Central memory CD4-positive, alpha-beta T cell (primary cell): ENCODE data around the gene C11orf71.

ENCODE experiments used
- DNase-seq: peaks from one replicate; pipeline ENCODE4 v3.0.0; 2022
- total RNA-seq, 3 experiments: gene quantifications; one replicate each; lab custom pipeline; 2026; lab: John Stamatoyannopoulos, UW

Gene C11orf71
- 6.3 to 39.6 (median 13.2) reads per million in 3 experiments for total RNA-seq

- peak; percentile 97 for DNase-seq
Observed at GRCh38 chr11:114400216-114400914, at the start of gene C11orf71, which contains the start of gene RBM7. Gene C11orf71 (minus strand): TSS chr11:114400511. CDS start chr11:114400331, 180 bp downstream. Gene RBM7 (plus strand): TSS chr11:114400666. CDS start chr11:114400672, 6 bp downstream.

GRCh38 chr11:114449845-114450244, 49.5 kb upstream of the C11orf71 start:
- DNase-seq = no peak

GRCh38 chr11:114448749-114449482, 48.6 kb upstream of the C11orf71 start:
- DNase-seq = no peak

- no peak for DNase-seq
Observed at GRCh38 chr11:114447892-114448291, 47.6 kb upstream of the C11orf71 start.

GRCh38 chr11:114447444-114447843, 47.1 kb upstream of the C11orf71 start:
- no peak for DNase-seq

- no peak for DNase-seq
Observed at GRCh38 chr11:114442536-114442935, 42.2 kb upstream of the C11orf71 start.

GRCh38 chr11:114441921-114442320, 41.6 kb upstream of the C11orf71 start:
- DNase-seq = no peak

- no peak for DNase-seq
Observed at GRCh38 chr11:114440971-114441763, 40.9 kb upstream of the C11orf71 start.

GRCh38 chr11:114440121-114440860, 40.0 kb upstream of the C11orf71 start:
- DNase-seq = no peak

- peak; percentile 93 for DNase-seq
Observed at GRCh38 chr11:114439229-114440120, 39.2 kb upstream of the C11orf71 start, which contains the start of gene REXO2. Gene REXO2 (plus strand): TSS chr11:114439467. CDS start chr11:114439529, 62 bp downstream.

GRCh38 chr11:114438303-114438702, 38.0 kb upstream of the C11orf71 start:
- no peak for DNase-seq

- DNase-seq = no peak
Observed at GRCh38 chr11:114433376-114433775, 33.1 kb upstream of the C11orf71 start.

- DNase-seq = no peak
Observed at GRCh38 chr11:114432893-114433292, 32.6 kb upstream of the C11orf71 start.

- DNase-seq = no peak
Observed at GRCh38 chr11:114430290-114430689, 30.0 kb upstream of the C11orf71 start.

GRCh38 chr11:114426280-114426679, 26.0 kb upstream of the C11orf71 start:
- no peak for DNase-seq

GRCh38 chr11:114416441-114416961, 16.2 kb upstream of the C11orf71 start:
- DNase-seq = no peak

- DNase-seq = no peak
Observed at GRCh38 chr11:114413958-114414357, 13.6 kb upstream of the C11orf71 start.

GRCh38 chr11:114412946-114413345, 12.6 kb upstream of the C11orf71 start:
- no peak for DNase-seq

GRCh38 chr11:114401311-114401710, 1.0 kb upstream of the C11orf71 start:
- no peak for DNase-seq

- no peak for DNase-seq
Observed at GRCh38 chr11:114400915-114401223, 558 bp upstream of the C11orf71 start.
